Progenitor cell of endocrine pancreas (in vitro differentiated cells): ENCODE measurements around the gene KCNQ1. TPM values are rescaled to one million over a fixed set of nuclear protein-coding genes. Genes with fewer than 3 reads are reported as not detected.

ENCODE experiments used
- DNase-seq: peaks from one replicate; pipeline ENCODE4 v3.0.0; 2021; ENCODE audit warnings: low spot score; ENCODE audit not compliant: unreplicated experiment
- H3K27ac Mint-ChIP-seq: 2 replicates; pipeline ENCODE4 v1.8.0; 2021; ENCODE audit warnings: mild to moderate bottlenecking, moderate library complexity, mixed read lengths
- H3K27me3 Mint-ChIP-seq: 2 replicates; pipeline ENCODE4 v1.8.0; 2021; ENCODE audit warnings: mixed read lengths
- H3K36me3 Mint-ChIP-seq: 2 replicates; pipeline ENCODE4 v1.8.0; 2022; ENCODE audit warnings: mixed read lengths; ENCODE audit not compliant: insufficient read depth
- H3K4me1 Mint-ChIP-seq: 2 replicates; pipeline ENCODE4 v1.8.0; 2021; ENCODE audit warnings: low read depth, mixed read lengths
- H3K4me3 Mint-ChIP-seq: 2 replicates; pipeline ENCODE4 v1.8.0; 2021; ENCODE audit warnings: low read depth, mild to moderate bottlenecking, moderate library complexity, mixed read lengths
- H3K9me3 Mint-ChIP-seq: 2 replicates; pipeline ENCODE4 v1.8.0; 2021; ENCODE audit warnings: low read depth, mixed read lengths
- total RNA-seq: library from RNA; stranded (reverse); gene quantifications from 2 replicates; pipeline ENCODE4 v1.2.1, GENCODE V29; 2021
- TF ChIP-seq, protein P1 (sequence below): fragments of 200-600 bp; sonication (generic); IDR thresholded peaks from one replicate; pipeline ENCODE4 v1.5.0; 2021; ENCODE audit warnings: antibody characterized with exemption, mild to moderate bottlenecking; ENCODE audit not compliant: unreplicated experiment

Gene KCNQ1
- total RNA-seq, 1 donor from 2014 or later: 3.3 TPM

DNA sequence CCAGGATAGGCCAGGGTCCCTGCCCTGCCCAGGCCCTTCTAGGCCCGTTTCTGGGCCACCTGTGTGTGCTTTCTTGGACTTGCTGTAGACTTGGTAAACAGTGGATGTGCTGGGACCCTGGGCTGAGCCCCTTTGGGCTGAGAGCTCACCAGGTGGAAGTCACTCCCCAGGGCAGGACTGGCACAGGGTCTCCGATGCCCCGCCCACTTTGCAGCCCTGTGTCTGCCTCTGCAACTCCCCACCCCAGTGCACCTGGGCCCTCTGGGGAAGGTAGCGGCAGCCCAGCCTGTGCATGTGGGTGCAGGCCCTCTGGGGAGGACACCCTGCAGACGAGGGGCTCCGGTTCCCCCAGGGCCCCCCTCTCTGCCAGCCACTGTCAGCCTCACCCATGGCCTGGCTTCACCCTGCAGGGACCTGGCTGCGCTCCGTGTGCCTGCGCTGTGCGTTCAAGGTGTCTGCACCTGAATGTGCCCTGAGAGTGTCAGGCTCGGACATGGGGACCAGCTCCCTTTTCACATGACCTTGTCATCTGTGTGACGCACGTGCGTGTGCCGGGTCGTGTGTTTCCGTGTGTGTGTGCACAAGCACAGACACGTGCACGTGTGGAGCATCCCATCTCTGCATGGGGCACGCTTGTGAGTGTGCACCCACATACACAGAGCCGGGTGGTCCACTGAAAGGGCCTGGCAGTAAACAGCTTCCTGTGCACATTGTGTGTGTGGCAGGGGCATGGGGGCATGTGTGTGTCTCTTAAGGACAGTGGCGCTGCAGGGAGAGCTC is 136.5 kb downstream of the KCNQ1 start:
- peak; percentile 7 for DNase-seq

DNA sequence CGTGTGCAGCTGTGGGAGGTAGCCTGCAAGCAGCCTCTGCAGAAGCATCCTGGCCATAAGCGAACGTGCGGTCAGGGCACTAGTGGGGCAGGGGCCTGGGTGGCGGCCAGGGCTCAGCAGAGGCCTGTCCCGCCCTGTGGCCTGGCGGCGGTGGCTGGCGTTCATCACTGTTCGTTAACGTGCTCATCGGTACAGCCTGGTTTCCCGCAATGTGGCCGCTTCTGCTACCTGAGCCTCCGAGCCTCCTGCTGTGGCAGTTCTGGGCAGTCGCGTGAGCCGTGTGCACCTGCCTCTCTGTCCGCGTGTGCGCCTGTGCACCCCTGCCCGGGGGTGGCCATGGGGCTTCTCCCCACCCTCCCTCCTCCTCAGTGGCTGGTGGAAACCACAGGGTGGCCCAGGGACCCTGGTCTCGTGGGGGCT is 137.1 kb downstream of the KCNQ1 start:
- peaks cover 26% of the 10 kb centered on the region for H3K27me3 Mint-ChIP-seq

More for the DNA sequence above, 136.5 kb downstream of the KCNQ1 start:
- H3K4me3 Mint-ChIP-seq: no peak overlapping the region
- H3K4me1 Mint-ChIP-seq: no peaks in the 10 kb centered on the region
- TF ChIP-seq, protein P1, sequence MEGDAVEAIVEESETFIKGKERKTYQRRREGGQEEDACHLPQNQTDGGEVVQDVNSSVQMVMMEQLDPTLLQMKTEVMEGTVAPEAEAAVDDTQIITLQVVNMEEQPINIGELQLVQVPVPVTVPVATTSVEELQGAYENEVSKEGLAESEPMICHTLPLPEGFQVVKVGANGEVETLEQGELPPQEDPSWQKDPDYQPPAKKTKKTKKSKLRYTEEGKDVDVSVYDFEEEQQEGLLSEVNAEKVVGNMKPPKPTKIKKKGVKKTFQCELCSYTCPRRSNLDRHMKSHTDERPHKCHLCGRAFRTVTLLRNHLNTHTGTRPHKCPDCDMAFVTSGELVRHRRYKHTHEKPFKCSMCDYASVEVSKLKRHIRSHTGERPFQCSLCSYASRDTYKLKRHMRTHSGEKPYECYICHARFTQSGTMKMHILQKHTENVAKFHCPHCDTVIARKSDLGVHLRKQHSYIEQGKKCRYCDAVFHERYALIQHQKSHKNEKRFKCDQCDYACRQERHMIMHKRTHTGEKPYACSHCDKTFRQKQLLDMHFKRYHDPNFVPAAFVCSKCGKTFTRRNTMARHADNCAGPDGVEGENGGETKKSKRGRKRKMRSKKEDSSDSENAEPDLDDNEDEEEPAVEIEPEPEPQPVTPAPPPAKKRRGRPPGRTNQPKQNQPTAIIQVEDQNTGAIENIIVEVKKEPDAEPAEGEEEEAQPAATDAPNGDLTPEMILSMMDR: no peak
- no peak overlapping the region for H3K27ac Mint-ChIP-seq
- no peaks in the 10 kb centered on the region for H3K36me3 Mint-ChIP-seq
- H3K27me3 Mint-ChIP-seq: peaks cover 25% of the 10 kb centered on the region
- no peaks in the 10 kb centered on the region for H3K9me3 Mint-ChIP-seq

DNA sequence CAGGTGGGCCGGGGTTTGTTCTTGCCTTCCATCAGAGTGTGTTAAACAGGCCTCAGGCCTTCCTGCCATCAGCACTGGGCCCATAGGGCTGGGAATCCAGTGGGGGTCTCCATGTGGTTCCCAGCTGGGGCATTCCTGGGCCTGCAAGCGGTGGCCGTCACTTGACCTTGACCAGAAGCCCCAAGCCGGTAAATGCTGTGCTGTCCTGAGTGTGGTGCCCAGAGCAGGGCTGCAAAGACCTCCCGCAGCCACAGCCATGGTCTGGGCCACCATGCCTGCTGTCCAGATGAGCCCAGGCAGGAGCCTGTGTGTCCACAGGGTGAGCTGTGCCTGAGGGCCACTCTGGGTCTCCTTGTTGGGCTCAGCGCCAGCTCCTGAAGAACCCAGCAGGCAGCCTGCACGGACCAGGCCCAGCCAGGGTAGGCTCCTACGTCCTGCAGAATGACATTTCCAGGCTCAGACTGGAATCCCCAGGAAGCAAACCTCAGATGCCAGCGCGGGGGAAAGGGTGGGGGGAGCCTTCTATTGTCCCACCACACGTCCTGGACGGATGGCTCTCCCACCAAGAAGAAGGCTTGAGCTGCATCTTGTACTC is 137.6 kb downstream of the KCNQ1 start:
- Mint-ChIP-seq H3K9me3 (no peaks in the 10 kb centered on the region), H3K4me1 (no peaks in the 10 kb centered on the region), H3K27ac (no peak overlapping the region), H3K4me3 (no peak overlapping the region), H3K27me3 (peaks cover 28% of the 10 kb centered on the region), H3K36me3 (no peaks in the 10 kb centered on the region)
- TF ChIP-seq, protein P1: no peak
- DNase-seq: peak; percentile 8

More for the DNA sequence above, 137.1 kb downstream of the KCNQ1 start:
- Mint-ChIP-seq H3K4me3 (no peak overlapping the region), H3K9me3 (no peaks in the 10 kb centered on the region), H3K36me3 (no peaks in the 10 kb centered on the region), H3K27ac (no peak overlapping the region), H3K4me1 (no peaks in the 10 kb centered on the region)
- peak; percentile 4 for DNase-seq
- TF ChIP-seq, protein P1: no peak

DNA sequence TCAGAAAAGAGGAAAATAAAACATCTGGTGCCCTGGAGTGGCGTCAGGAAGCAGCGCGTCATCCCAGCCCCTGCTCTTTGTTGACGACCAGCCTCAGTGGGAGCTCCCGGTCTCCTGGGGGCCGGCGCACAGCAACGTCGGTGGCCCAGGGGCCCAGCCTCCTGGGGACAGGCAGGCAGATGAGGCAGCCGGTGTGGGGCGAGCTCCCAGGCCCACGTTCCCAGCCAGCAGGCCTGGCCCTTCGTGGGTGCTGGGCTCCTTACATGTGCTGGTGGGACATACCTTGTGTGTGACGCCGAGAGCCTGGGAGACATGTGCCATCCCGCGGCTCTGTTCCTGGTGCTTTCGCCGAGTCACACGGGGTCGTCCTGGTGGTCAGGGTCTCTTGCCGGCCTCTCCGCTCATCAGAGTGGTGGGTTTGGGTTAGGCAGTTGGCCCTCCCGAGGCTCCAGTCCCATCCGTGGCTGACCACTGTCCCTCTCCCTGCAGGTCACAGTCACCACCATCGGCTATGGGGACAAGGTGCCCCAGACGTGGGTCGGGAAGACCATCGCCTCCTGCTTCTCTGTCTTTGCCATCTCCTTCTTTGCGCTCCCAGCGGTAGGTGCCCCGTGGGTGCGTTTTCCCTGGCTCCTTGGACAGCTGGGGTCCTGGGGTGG is 138.3 kb downstream of the KCNQ1 start:
- TF ChIP-seq, protein P1: no peak
- Mint-ChIP-seq H3K4me1 (no peaks in the 10 kb centered on the region), H3K9me3 (no peaks in the 10 kb centered on the region), H3K4me3 (no peak overlapping the region), H3K27me3 (peaks cover 29% of the 10 kb centered on the region), H3K27ac (no peak overlapping the region), H3K36me3 (no peaks in the 10 kb centered on the region)
- peak; percentile 7 for DNase-seq

DNA sequence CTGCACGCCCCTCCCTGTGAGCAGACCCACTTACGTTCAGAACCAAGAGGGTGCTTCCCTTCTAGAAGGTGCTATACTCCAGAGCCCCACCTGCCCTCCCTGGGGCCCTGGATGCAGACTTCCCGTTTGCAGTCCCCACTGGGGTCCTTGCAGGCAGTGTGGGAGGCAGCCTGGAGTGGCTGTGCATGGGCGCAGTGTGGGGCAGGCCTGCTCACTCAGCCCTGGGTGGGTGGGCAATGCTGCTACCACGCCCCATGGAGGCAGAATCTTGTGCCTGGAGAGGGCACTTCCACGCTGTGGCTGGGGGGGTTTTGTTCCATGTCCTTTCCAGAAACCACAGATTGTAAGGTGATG is 138.8 kb downstream of the KCNQ1 start:
- TF ChIP-seq, protein P1: no peak
- Mint-ChIP-seq H3K36me3 (no peaks in the 10 kb centered on the region), H3K27ac (no peak overlapping the region), H3K4me1 (no peaks in the 10 kb centered on the region), H3K27me3 (peaks cover 32% of the 10 kb centered on the region), H3K9me3 (no peaks in the 10 kb centered on the region), H3K4me3 (no peak overlapping the region)
- DNase-seq: peak; percentile 9
